Caco-2 (cell line): ENCODE results near the gene ANAPC7. TPM values are rescaled to one million over a fixed set of nuclear protein-coding genes. Genes with fewer than 3 reads are reported as not detected.
A peak's percentile ranks its signal among the peaks of the same experiment; 100 is the strongest.
"Not testable (repeated sequence)": the region's sequence is repeated elsewhere in the genome, so short reads cannot be mapped to it uniquely, and the experiment has no call there.

Experiments used
- BruUV-seq: library from RNA; stranded (reverse); fragments of 400-500 nt; replicated peaks from 2 replicates; lab custom pipeline; 2021; lab: Mats Ljungman, UMichigan
- CTCF ChIA-PET: fragments of 300-600 bp; sonication (Branson Sonifier 250); formaldehyde crosslinking; loops from one replicate; lab custom pipeline; 2022; ENCODE audit warnings: antibody characterized with exemption; lab: Charles Lee
- POLR2A ChIA-PET: fragments of 300-600 bp; sonication (Branson Sonifier 250); formaldehyde crosslinking; loops from one replicate; lab custom pipeline; 2022; ENCODE audit warnings: antibody characterized with exemption; lab: Charles Lee
- DNase-seq, 2 experiments: peaks; one replicate each; pipeline versions ENCODE4 v3.0.0 to v3.0.0-alpha.2; 2020 to 2022
- H3K27me3 ChIP-seq: replicated peaks from 2 replicates; pipeline ENCODE4 v1.6.0; 2011; ENCODE audit warnings: low read length; ENCODE audit not compliant: control insufficient read depth, insufficient read depth
- H3K36me3 ChIP-seq: 2 replicates; pipeline ENCODE4 v1.5.1; 2011; ENCODE audit warnings: low read length; ENCODE audit not compliant: control insufficient read depth, insufficient read depth
- H3K4me1 ChIP-seq: fragments of 250-450 bp; sonication (Bioruptor Pico); 2 replicates; pipeline ENCODE4 v1.5.1; 2020; ENCODE audit warnings: mild to moderate bottlenecking
- H3K4me3 ChIP-seq: 2 replicates; pipeline ENCODE4 v1.5.1; 2011; ENCODE audit warnings: low read depth, mild to moderate bottlenecking, control low read depth, low read length
- H3K9me3 ChIP-seq: fragments of 250-450 bp; sonication (Bioruptor Pico); 2 replicates; pipeline ENCODE4 v1.5.1; 2020; ENCODE audit warnings: mild to moderate bottlenecking, moderate library complexity
- H3K27ac Mint-ChIP-seq: one replicate; pipeline ENCODE4 v1.8.0; 2022; ENCODE audit warnings: mixed read lengths; ENCODE audit not compliant: unreplicated experiment
- H3K27me3 Mint-ChIP-seq: one replicate; pipeline ENCODE4 v1.8.0; 2022; ENCODE audit warnings: mixed read lengths; ENCODE audit not compliant: insufficient read depth, unreplicated experiment
- H3K36me3 Mint-ChIP-seq: one replicate; pipeline ENCODE4 v1.8.0; 2022; ENCODE audit warnings: mild to moderate bottlenecking, mixed read lengths; ENCODE audit not compliant: insufficient read depth, unreplicated experiment
- H3K4me1 Mint-ChIP-seq: one replicate; pipeline ENCODE4 v1.8.0; 2022; ENCODE audit warnings: low read depth, mixed read lengths; ENCODE audit not compliant: unreplicated experiment
- H3K4me3 Mint-ChIP-seq: one replicate; pipeline ENCODE4 v1.8.0; 2022; ENCODE audit warnings: mild to moderate bottlenecking, moderate library complexity, mixed read lengths; ENCODE audit not compliant: unreplicated experiment
- H3K9me3 Mint-ChIP-seq: one replicate; pipeline ENCODE4 v1.8.0; 2022; ENCODE audit warnings: mixed read lengths; ENCODE audit not compliant: unreplicated experiment
- intact Hi-C: fragments of 100-400 bp; cut with micrococcal nuclease; formaldehyde crosslinking; loops from one replicate; pipeline ENCODE4 v1.10.0; 2022; ENCODE audit not compliant: unreplicated experiment
- total RNA-seq: library from RNA; stranded (reverse); gene quantifications from 2 replicates; pipeline ENCODE4 v1.2.3, GENCODE V29; 2022
- TF ChIP-seq, protein P1 (sequence below), 2 experiments: fragments of 200-600 bp in 1 of 2; IDR thresholded peaks; 1 replicate in 1 of 2; 2 replicates in 1 of 2; pipeline versions ENCODE4 v1.5.1 to v1.8.0; 2011 to 2022; ENCODE audit warnings: antibody characterized with exemption in 1 of 2, control low read depth in 1 of 2, inconsistent platforms in 1 of 2, low read depth in 1 of 2, low read length in 1 of 2, mild to moderate bottlenecking in 1 of 2, moderate library complexity in 1 of 2; ENCODE audit not compliant: insufficient read depth in 1 of 2, severe bottlenecking in 1 of 2, unreplicated experiment in 1 of 2

Gene ANAPC7
- total RNA-seq, 1 experiment from 2014 or later: 93.8 TPM

DNA sequence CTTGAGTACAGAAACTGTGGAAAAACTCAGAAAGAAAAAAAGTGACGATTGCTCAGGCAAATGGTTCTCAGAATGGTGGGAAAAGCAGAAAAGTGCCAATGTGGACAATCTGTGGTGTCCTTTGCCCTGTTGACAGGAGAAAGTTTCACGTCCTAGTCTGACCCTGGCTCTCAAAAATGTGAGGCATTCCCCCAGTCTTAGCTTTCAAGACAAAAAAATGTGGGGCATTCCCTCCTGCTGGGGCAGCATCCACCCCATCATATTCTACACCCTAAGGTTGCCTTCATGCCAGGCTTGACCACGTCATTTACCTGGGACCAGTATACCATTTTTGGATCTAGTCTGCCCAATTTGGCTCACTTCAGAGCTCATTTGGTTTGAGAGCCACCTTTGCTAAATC, 20.7 kb upstream of the ANAPC7 start:
- TF ChIP-seq, protein P1, sequence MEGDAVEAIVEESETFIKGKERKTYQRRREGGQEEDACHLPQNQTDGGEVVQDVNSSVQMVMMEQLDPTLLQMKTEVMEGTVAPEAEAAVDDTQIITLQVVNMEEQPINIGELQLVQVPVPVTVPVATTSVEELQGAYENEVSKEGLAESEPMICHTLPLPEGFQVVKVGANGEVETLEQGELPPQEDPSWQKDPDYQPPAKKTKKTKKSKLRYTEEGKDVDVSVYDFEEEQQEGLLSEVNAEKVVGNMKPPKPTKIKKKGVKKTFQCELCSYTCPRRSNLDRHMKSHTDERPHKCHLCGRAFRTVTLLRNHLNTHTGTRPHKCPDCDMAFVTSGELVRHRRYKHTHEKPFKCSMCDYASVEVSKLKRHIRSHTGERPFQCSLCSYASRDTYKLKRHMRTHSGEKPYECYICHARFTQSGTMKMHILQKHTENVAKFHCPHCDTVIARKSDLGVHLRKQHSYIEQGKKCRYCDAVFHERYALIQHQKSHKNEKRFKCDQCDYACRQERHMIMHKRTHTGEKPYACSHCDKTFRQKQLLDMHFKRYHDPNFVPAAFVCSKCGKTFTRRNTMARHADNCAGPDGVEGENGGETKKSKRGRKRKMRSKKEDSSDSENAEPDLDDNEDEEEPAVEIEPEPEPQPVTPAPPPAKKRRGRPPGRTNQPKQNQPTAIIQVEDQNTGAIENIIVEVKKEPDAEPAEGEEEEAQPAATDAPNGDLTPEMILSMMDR (IDR thresholded peaks at IDR 0.05; ENCODE audit: insufficient read depth in 1 of 2, low read depth in 1 of 2, low read length in 1 of 2, severe bottlenecking in 1 of 2, unreplicated experiment in 1 of 2): no peak
- intact Hi-C loops: no loop called here
- Histone ChIP-seq H3K27me3 (no peaks in the 10 kb centered on the region), H3K4me1 (no peaks in the 10 kb centered on the region), H3K9me3 (no peaks in the 10 kb centered on the region), H3K4me3 (no peak overlapping the region), H3K36me3 (no peaks in the 10 kb centered on the region)
- POLR2A ChIA-PET: interaction anchor here (0.6 kb wide), 1 partner anchor 84 kb away, joined by 5 read pairs; no protein-coding TSS in a partner anchor
- Mint-ChIP-seq H3K4me3 (peak overlapping the region; percentile 35), H3K27me3 (no peaks in the 10 kb centered on the region), H3K36me3 (no peaks in the 10 kb centered on the region), H3K9me3 (no peaks in the 10 kb centered on the region), H3K4me1 (peaks cover 5% of the 10 kb centered on the region), H3K27ac (no peak overlapping the region)
- CTCF ChIA-PET: no interaction called here
- BruUV-seq: no TSS peak
- no peak for DNase-seq

DNA sequence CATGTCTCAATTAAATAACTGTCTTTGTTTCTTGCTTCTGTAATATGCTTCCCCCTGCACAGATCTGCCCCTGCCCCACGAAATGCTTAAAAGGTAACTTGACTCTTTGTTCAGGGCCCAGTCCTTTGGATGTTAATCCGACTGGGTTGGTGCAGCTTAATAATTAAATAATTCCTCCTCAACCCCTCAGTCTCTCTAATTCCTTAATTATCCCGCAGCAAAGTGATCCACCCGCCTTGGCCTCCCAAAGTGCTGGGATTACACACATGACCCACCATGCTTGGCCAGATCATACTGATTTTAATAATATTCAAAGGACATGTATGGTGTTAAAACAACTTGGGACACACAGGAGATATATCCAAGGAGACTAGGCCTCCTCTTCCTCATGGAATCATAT, 18.2 kb upstream of the ANAPC7 start:
- TF ChIP-seq, protein P1 (IDR thresholded peaks at IDR 0.05; ENCODE audit: insufficient read depth in 1 of 2, low read depth in 1 of 2, low read length in 1 of 2, severe bottlenecking in 1 of 2, unreplicated experiment in 1 of 2): no peak
- no TSS peak for BruUV-seq
- intact Hi-C loops: no loop called here
- CTCF ChIA-PET: interaction anchor here (1.4 kb wide), 1 partner anchor 9 kb away, joined by 8 read pairs; no protein-coding TSS in a partner anchor
- no peaks in the 10 kb centered on the region for H3K4me1 ChIP-seq
- no peaks in the 10 kb centered on the region for H3K27me3 ChIP-seq
- H3K4me3 ChIP-seq: no peak overlapping the region
- H3K9me3 ChIP-seq: no peaks in the 10 kb centered on the region
- POLR2A ChIA-PET: no interaction called here
- H3K4me3 Mint-ChIP-seq: no peak overlapping the region
- no peaks in the 10 kb centered on the region for H3K36me3 ChIP-seq
- H3K4me1 Mint-ChIP-seq: peaks cover 5% of the 10 kb centered on the region
- no peak for DNase-seq
- H3K9me3 Mint-ChIP-seq: no peaks in the 10 kb centered on the region
- no peaks in the 10 kb centered on the region for H3K27me3 Mint-ChIP-seq
- H3K27ac Mint-ChIP-seq: no peak overlapping the region
- H3K36me3 Mint-ChIP-seq: peaks cover 8% of the 10 kb centered on the region

DNA sequence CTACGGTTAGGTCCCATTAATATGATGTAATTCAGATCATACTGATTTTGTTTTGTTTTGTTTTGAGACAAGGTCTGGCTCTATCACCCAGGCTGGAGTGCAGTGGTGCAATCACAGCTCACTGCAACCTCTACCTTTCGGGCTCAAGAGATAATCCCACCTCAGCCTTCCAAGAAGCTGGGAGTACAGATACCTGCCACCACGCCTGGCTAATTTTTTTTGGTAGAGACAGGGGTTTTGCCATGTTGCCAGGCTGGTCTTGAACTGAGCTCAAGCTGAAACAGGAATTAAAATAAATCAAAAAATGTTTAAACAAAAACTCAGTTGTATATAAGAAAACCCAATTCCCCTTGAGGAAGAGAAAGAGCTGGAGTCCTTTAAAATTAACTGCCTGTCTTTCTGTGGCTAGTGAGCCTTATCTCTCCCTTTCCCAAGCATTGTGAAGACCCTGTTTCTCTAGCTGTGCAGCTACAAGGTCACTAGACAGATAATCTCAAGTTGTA, 17.7 kb upstream of the ANAPC7 start:
- Histone ChIP-seq H3K4me3 (no peak overlapping the region), H3K36me3 (no peaks in the 10 kb centered on the region), H3K4me1 (no peaks in the 10 kb centered on the region), H3K9me3 (no peaks in the 10 kb centered on the region), H3K27me3 (no peaks in the 10 kb centered on the region)
- Mint-ChIP-seq H3K36me3 (peaks cover 8% of the 10 kb centered on the region), H3K27ac (no peak overlapping the region), H3K27me3 (no peaks in the 10 kb centered on the region), H3K4me1 (peaks cover 5% of the 10 kb centered on the region), H3K9me3 (no peaks in the 10 kb centered on the region), H3K4me3 (no peak overlapping the region)
- ChIA-PET CTCF (interaction anchor here (1.4 kb wide), 1 partner anchor 10 kb away, joined by 8 read pairs; no protein-coding TSS in a partner anchor), POLR2A (no interaction called here)
- TF ChIP-seq, protein P1 (IDR thresholded peaks at IDR 0.05; ENCODE audit: insufficient read depth in 1 of 2, low read depth in 1 of 2, low read length in 1 of 2, severe bottlenecking in 1 of 2, unreplicated experiment in 1 of 2): no peak
- DNase-seq: no peak
- no TSS peak for BruUV-seq
- intact Hi-C loops: no loop called here

DNA sequence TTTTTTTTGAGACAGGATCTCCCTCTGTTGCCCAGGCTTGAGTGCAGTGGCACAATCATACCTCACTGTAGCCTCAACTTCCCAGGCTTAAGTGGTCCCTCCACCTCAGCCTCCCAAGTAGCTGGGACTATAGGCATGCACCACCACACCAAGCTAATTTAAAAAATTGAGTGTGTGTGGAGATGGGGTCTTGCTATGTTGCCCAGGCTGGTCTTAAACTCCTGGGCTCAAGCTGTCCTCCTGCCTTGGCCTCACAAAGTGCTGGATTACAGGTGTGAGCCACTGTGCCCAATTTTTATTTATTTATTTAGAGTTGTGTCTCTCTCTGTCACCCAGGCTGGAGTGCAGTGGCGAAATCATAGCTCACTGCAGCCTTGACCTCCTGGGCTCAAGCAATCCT, 17.1 kb upstream of the ANAPC7 start:
- H3K9me3 ChIP-seq, BruUV-seq, H3K4me1 Mint-ChIP-seq, H3K4me3 Mint-ChIP-seq, POLR2A ChIA-PET, H3K27ac Mint-ChIP-seq, H3K36me3 Mint-ChIP-seq, intact Hi-C loops, H3K4me1 ChIP-seq, H3K27me3 Mint-ChIP-seq, DNase-seq, H3K4me3 ChIP-seq, H3K9me3 Mint-ChIP-seq, H3K27me3 ChIP-seq, H3K36me3 ChIP-seq: not testable (repeated sequence)
- CTCF ChIA-PET: interaction anchor here (1.4 kb wide), 1 partner anchor 11 kb away, joined by 8 read pairs; no protein-coding TSS in a partner anchor

DNA sequence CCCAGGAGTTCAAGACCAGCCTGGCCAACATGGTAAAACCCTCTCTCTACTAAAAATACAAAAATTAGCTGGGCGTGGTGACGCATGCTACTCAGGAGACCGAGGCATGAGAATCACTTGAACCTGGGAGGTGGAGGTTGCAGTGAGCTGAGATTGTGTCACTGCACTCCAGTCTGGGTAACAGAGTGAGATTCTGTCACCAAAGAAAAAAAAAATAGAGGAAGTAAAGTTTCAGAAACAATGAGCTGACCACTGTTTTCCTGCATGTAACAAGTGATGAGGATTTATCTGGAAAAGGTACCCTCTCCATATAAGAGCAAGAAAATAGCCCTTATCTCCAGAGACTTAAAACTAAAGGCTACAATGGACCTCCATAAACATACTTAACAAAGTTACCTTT, 13.6 kb upstream of the ANAPC7 start:
- H3K9me3 ChIP-seq, POLR2A ChIA-PET, H3K4me1 ChIP-seq, H3K36me3 ChIP-seq, intact Hi-C loops, H3K9me3 Mint-ChIP-seq, BruUV-seq, DNase-seq, H3K27ac Mint-ChIP-seq, H3K27me3 ChIP-seq, H3K4me3 ChIP-seq, H3K27me3 Mint-ChIP-seq, H3K36me3 Mint-ChIP-seq, H3K4me1 Mint-ChIP-seq: not testable (repeated sequence)
- peak overlapping the region; percentile 60 for H3K4me3 Mint-ChIP-seq
- CTCF ChIA-PET: interaction anchor here (2.8 kb wide), 1 partner anchor 14 kb away, joined by 15 read pairs; no protein-coding TSS in a partner anchor
